ENCODE results near the gene RPS27. TPM values are rescaled to one million over a fixed set of nuclear protein-coding genes. Genes with fewer than 3 reads are reported as not detected.
A peak's percentile ranks its signal among the peaks of the same experiment; 100 is the strongest.
"Not testable (repeated sequence)": the region's sequence is repeated elsewhere in the genome, so short reads cannot be mapped to it uniquely, and the experiment has no call there.

The RPS27 gene
- polyA plus RNA-seq, 1 experiment: 8,584 TPM

DNA sequence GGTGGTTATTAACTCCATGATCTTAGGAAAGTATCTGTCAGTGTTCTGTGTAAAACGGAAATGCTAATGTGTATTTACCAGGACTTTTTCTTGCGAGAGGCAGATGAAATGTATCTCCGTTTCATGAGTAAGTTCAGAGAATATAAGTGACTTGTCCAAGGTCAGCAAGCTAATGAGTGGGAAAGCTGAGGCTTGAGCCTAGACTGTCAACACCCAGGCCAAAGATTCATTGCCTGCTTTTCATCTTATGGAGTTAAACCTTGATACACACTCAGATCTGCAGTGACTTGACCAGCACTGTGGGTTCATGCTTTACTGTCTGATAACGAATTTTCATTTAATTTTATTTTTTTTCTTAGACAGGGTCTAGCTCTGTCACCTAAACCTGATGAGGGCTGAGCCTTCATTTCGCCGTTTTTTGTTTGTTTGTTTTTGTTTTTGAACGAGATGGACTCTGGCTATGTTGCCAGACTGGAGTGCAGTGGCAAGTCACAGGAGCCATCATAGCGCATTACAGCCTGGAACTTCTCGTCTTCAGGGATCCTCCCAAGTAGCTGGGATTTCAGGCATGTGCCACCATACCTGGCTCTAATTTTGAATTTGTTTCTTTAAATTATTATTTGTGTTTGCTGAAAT lies 12.2 kb upstream of the RPS27 start:
- TF ChIP-seq, protein P1, sequence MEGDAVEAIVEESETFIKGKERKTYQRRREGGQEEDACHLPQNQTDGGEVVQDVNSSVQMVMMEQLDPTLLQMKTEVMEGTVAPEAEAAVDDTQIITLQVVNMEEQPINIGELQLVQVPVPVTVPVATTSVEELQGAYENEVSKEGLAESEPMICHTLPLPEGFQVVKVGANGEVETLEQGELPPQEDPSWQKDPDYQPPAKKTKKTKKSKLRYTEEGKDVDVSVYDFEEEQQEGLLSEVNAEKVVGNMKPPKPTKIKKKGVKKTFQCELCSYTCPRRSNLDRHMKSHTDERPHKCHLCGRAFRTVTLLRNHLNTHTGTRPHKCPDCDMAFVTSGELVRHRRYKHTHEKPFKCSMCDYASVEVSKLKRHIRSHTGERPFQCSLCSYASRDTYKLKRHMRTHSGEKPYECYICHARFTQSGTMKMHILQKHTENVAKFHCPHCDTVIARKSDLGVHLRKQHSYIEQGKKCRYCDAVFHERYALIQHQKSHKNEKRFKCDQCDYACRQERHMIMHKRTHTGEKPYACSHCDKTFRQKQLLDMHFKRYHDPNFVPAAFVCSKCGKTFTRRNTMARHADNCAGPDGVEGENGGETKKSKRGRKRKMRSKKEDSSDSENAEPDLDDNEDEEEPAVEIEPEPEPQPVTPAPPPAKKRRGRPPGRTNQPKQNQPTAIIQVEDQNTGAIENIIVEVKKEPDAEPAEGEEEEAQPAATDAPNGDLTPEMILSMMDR (IDR thresholded peaks at IDR 0.05; ENCODE audit: insufficient read depth, low read depth, low read length): no peak
- no peak for DNase-seq (ENCODE audit: low read depth)
- Histone ChIP-seq H3K4me3 (ENCODE audit: low read depth, low read length) (peak overlapping the region; percentile 89), H3K36me3 (ENCODE audit: control insufficient read depth, insufficient read depth, low read length) (peaks cover 16% of the 10 kb centered on the region), H3K27me3 (ENCODE audit: control insufficient read depth, insufficient read depth, low read length) (no peaks in the 10 kb centered on the region)
- POLR2A ChIA-PET: interaction anchor here (1.3 to 2.3 kb wide), 3 partner anchors 11 to 15 kb away, joined by 6 to 17 read pairs (median 11); partner anchors contain the start of genes CREB3L4, RPS27 and SLC39A1
- CTCF ChIA-PET: interaction anchor here (0.7 to 6.7 kb wide), 5 partner anchors 8 to 200 kb away, joined by 3 to 32 read pairs (median 16); partner anchors contain the start of genes CREB3L4, RAB13 and SLC39A1

DNA sequence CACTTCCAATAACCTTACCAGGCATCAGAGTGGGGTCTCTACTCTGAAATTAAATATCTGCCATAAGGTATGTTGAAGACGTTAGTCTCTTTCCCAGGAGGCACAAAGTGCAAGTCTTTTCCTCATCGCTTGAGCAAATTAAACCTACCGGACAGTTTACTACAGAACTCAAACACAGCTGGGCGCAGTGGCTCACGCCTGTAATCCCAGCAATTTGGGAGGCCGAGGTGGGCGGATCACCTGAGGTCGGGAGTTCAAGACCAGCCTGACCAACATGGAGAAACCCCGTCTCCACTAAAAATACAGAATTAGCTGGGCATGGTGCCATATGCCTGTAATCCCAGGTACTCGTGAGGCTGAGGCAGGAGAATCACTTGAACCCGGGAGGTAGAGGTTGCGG lies 11.5 kb upstream of the RPS27 start:
- CTCF ChIA-PET: interaction anchor here (0.7 to 6.7 kb wide), 4 partner anchors 8 to 55 kb away, joined by 3 to 32 read pairs (median 17); partner anchors contain the start of genes CREB3L4, RAB13 and SLC39A1
- H3K27me3 ChIP-seq (ENCODE audit: control insufficient read depth, insufficient read depth, low read length); DNase-seq (ENCODE audit: low read depth); H3K4me3 ChIP-seq (ENCODE audit: low read depth, low read length); POLR2A ChIA-PET: not testable (repeated sequence)
- H3K36me3 ChIP-seq (ENCODE audit: control insufficient read depth, insufficient read depth, low read length): peaks cover 13% of the 10 kb centered on the region

DNA sequence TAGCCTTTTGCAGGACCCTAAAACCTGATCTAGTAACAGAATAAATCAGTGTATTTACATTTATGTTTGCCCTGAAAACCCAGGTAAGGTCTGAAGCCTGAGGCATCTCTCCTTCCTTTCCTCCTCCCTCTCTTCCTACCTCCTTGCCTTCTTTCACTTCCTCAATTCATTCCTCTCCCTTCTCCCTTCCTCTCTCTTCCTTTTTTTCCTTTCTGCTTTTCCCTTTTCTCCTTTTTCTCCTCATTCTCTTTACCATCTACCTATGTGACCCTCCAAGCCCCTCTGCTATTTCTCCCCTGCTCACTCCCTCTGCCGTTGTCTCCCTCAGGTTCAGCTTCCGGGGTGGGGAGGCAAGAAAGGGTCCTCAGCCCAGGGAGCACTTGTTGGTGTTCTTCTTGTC lies 8.8 kb upstream of the RPS27 start:
- H3K27me3 ChIP-seq (ENCODE audit: control insufficient read depth, insufficient read depth, low read length); POLR2A ChIA-PET: not testable (repeated sequence)
- CTCF ChIA-PET: interaction anchor here (1.9 kb wide), 1 partner anchor 19 kb away, joined by 5 read pairs; the partner anchor contains the start of gene SLC39A1

GRCh38 chr1:153984123-153984894 lies 6.3 kb upstream of the RPS27 start:
- TF ChIP-seq, protein P1 (IDR thresholded peaks at IDR 0.05; ENCODE audit: insufficient read depth, low read depth, low read length): no peak
- ChIA-PET CTCF (interaction anchor here (1.4 to 3.6 kb wide), 5 partner anchors 17 to 357 kb away, joined by 3 to 26 read pairs (median 8); partner anchors contain the start of genes CREB3L4, S100A13 and SLC39A1), POLR2A (no interaction called here)
- no peak for DNase-seq (ENCODE audit: low read depth)
- peaks cover 5% of the 10 kb centered on the region for H3K36me3 ChIP-seq (ENCODE audit: control insufficient read depth, insufficient read depth, low read length)
- no peaks in the 10 kb centered on the region for H3K27me3 ChIP-seq (ENCODE audit: control insufficient read depth, insufficient read depth, low read length)
- peak overlapping the region; percentile 93 for H3K4me3 ChIP-seq (ENCODE audit: low read depth, low read length)

More for the DNA sequence above, 8.8 kb upstream of the RPS27 start:
- not testable (repeated sequence) for H3K4me3 ChIP-seq (ENCODE audit: low read depth, low read length); H3K36me3 ChIP-seq (ENCODE audit: control insufficient read depth, insufficient read depth, low read length); DNase-seq (ENCODE audit: low read depth)

GRCh38 chr1:153985341-153985912 lies 5.1 kb upstream of the RPS27 start:
- Histone ChIP-seq H3K36me3 (ENCODE audit: control insufficient read depth, insufficient read depth, low read length) (peaks cover 5% of the 10 kb centered on the region), H3K27me3 (ENCODE audit: control insufficient read depth, insufficient read depth, low read length) (no peaks in the 10 kb centered on the region), H3K4me3 (ENCODE audit: low read depth, low read length) (peak overlapping the region; percentile 93)
- POLR2A ChIA-PET: interaction anchor here (1.0 kb wide), 1 partner anchor 1149 kb away, joined by 4 read pairs; no protein-coding TSS in a partner anchor
- DNase-seq (ENCODE audit: low read depth): no peak
- TF ChIP-seq, protein P1 (IDR thresholded peaks at IDR 0.05; ENCODE audit: insufficient read depth, low read depth, low read length): no peak
- CTCF ChIA-PET: interaction anchor here (0.6 to 3.6 kb wide), 14 partner anchors 12 to 358 kb away, joined by 3 to 26 read pairs (median 5); partner anchors contain the start of genes CREB3L4, DENND4B, S100A13 and SLC39A1
